IMR-90 (cell line): Measurements from ENCODE around the gene KCNIP3. TPM values are rescaled to one million over a fixed set of nuclear protein-coding genes. Genes with fewer than 3 reads are reported as not detected.

Source experiments
- ATAC-seq: fragments of 200-7000 bp; cut with Tn5 transposase; 2 replicates; pipeline ENCODE4 v1.9.1; 2020; ENCODE audit warnings: low read depth, mild to moderate bottlenecking, moderate library complexity
- BruUV-seq: library from RNA; stranded (reverse); fragments of 400-500 nt; replicated peaks from 2 replicates; lab custom pipeline; 2021; lab: Mats Ljungman, UMichigan
- CTCF ChIA-PET: fragments of 300-600 bp; formaldehyde crosslinking; extraction: SDS; loops from one replicate; lab custom pipeline; 2021; ENCODE audit warnings: antibody characterized with exemption; lab: Yijun Ruan, JAX
- POLR2A ChIA-PET: fragments of 300-600 bp; sonication (Branson Sonifier 250); formaldehyde crosslinking; loops from one replicate; lab custom pipeline; 2022; ENCODE audit warnings: antibody characterized with exemption; ENCODE audit not compliant: unreplicated experiment; lab: Charles Lee
- DNase-seq: peaks from one replicate; pipeline ENCODE4 v3.0.0; 2013
- H2AFZ ChIP-seq: replicated peaks from 2 replicates; pipeline ENCODE3; 2013; ENCODE audit warnings: low read length, mild to moderate bottlenecking; ENCODE audit not compliant: poor library complexity
- H2AK5ac ChIP-seq: 2 replicates; pipeline ENCODE4 v1.6.1; 2013; ENCODE audit warnings: low read depth, low read length, inconsistent platforms
- H2AK9ac ChIP-seq: replicated peaks from 2 replicates; pipeline ENCODE3; 2013; ENCODE audit warnings: mild to moderate bottlenecking, low read depth, low read length, moderate library complexity; ENCODE audit not compliant: poor library complexity
- H2BK120ac ChIP-seq: 2 replicates; pipeline ENCODE4 v1.6.1; 2013; ENCODE audit warnings: low read depth, low read length, inconsistent platforms
- H2BK15ac ChIP-seq: 3 replicates; pipeline ENCODE4 v1.6.1; 2013; ENCODE audit warnings: low read depth, low read length, inconsistent platforms
- H2BK20ac ChIP-seq: 2 replicates; pipeline ENCODE4 v1.6.1; 2013; ENCODE audit warnings: low read depth, mild to moderate bottlenecking, inconsistent platforms, low read length, moderate library complexity
- H2BK5ac ChIP-seq: 2 replicates; pipeline ENCODE4 v1.6.1; 2013; ENCODE audit warnings: mild to moderate bottlenecking, low read depth, low read length, inconsistent platforms; ENCODE audit not compliant: poor library complexity, severe bottlenecking
- H3K14ac ChIP-seq: replicated peaks from 2 replicates; pipeline ENCODE4 v1.6.1; 2013; ENCODE audit warnings: low read depth, low read length, inconsistent platforms
- H3K18ac ChIP-seq: 2 replicates; pipeline ENCODE4 v1.6.1; 2013; ENCODE audit warnings: low read depth, low read length, control low read depth
- H3K23ac ChIP-seq: 2 replicates; pipeline ENCODE4 v1.6.1; 2013; ENCODE audit warnings: low read depth, low read length, inconsistent platforms
- H3K27ac ChIP-seq: 2 replicates; pipeline ENCODE4 v1.5.1; 2013; ENCODE audit warnings: mild to moderate bottlenecking, control low read depth, low read length; ENCODE audit not compliant: insufficient read depth
- H3K27me3 ChIP-seq: 2 replicates; pipeline ENCODE4 v1.6.1; 2013; ENCODE audit warnings: low read length; ENCODE audit not compliant: control insufficient read depth, insufficient read depth
- H3K36me3 ChIP-seq: 2 replicates; pipeline ENCODE4 v1.6.1; 2013; ENCODE audit warnings: low read length, mixed read lengths; ENCODE audit not compliant: control insufficient read depth, insufficient read depth
- H3K4ac ChIP-seq: 2 replicates; pipeline ENCODE4 v1.6.1; 2013; ENCODE audit warnings: low read depth, low read length, inconsistent platforms
- H3K4me1 ChIP-seq: 2 replicates; pipeline ENCODE4 v1.6.1; 2013; ENCODE audit warnings: low read length, mixed read lengths; ENCODE audit not compliant: control insufficient read depth, insufficient read depth
- H3K4me2 ChIP-seq: 2 replicates; pipeline ENCODE4 v1.6.1; 2013; ENCODE audit warnings: low read depth, mild to moderate bottlenecking, control low read depth, low read length, moderate library complexity
- H3K4me3 ChIP-seq: 2 replicates; pipeline ENCODE4 v1.5.1; 2013; ENCODE audit warnings: low read depth, mild to moderate bottlenecking, control low read depth, low read length, moderate library complexity; ENCODE audit not compliant: insufficient read depth
- H3K56ac ChIP-seq: 2 replicates; pipeline ENCODE4 v1.6.1; 2013; ENCODE audit warnings: low read length, inconsistent platforms; ENCODE audit not compliant: insufficient read depth; ENCODE audit errors: extremely low read depth
- H3K79me1 ChIP-seq, 2 experiments: 2 replicates each; pipeline ENCODE4 v1.6.1; 2013; ENCODE audit warnings: low read length in 2 of 2, inconsistent platforms in 1 of 2, low read depth in 1 of 2
- H3K9ac ChIP-seq: 2 replicates; pipeline ENCODE4 v1.6.1; 2013; ENCODE audit warnings: low read depth, low read length, control low read depth
- H3K9me1 ChIP-seq: 2 replicates; pipeline ENCODE4 v1.6.1; 2013; ENCODE audit warnings: low read length, inconsistent platforms; ENCODE audit not compliant: insufficient read depth
- H3K9me3 ChIP-seq: 2 replicates; pipeline ENCODE4 v1.6.1; 2013; ENCODE audit warnings: low read length; ENCODE audit not compliant: control insufficient read depth, insufficient read depth
- H4K20me1 ChIP-seq: 2 replicates; pipeline ENCODE4 v1.6.1; 2013; ENCODE audit warnings: low read length, inconsistent platforms; ENCODE audit not compliant: insufficient read depth
- H4K5ac ChIP-seq: 2 replicates; pipeline ENCODE4 v1.6.1; 2013; ENCODE audit warnings: mild to moderate bottlenecking, low read depth, low read length, control low read depth
- H4K8ac ChIP-seq, 2 experiments: 2 replicates each; pipeline ENCODE4 v1.6.1; 2013; ENCODE audit warnings: low read depth in 2 of 2, low read length in 2 of 2, control low read depth in 1 of 2, inconsistent platforms in 1 of 2
- H4K91ac ChIP-seq: 2 replicates; pipeline ENCODE4 v1.6.1; 2013; ENCODE audit warnings: low read depth, low read length, inconsistent platforms; ENCODE audit not compliant: insufficient read depth
- USF2 ChIP-seq: fragments of 150-350 bp; IDR thresholded peaks from 2 replicates; pipeline ENCODE4 v1.6.1; 2017; ENCODE audit warnings: mild to moderate bottlenecking, antibody characterized with exemption, low read length, low read depth
- WGBS, 2 experiments: methylation state at CpG; one replicate each; pipeline versions ENCODE4 v1.1.5 to v1.1.7; 2013; ENCODE audit warnings: missing lambda C conversion rate in 2 of 2; ENCODE audit not compliant: insufficient read length in 1 of 2; ENCODE audit errors: extremely low coverage in 2 of 2; 5-methylcytosine and 5-hydroxymethylcytosine counted together
- dilution Hi-C: fragments of 300-500 bp; cut with HindIII; formaldehyde crosslinking; loops from one replicate; pipeline ENCODE4 v1.14.3; 2018; ENCODE audit warnings: low sequenced_read_pairs; ENCODE audit not compliant: unreplicated experiment
- in situ Hi-C: fragments of 300-500 bp; cut with MboI; formaldehyde crosslinking; loops from 3 replicates; pipeline ENCODE4 v1.14.3; 2019; ENCODE audit warnings: low sequenced_read_pairs, inconsistent platforms, mixed read lengths
- intact Hi-C: fragments of 100-400 bp; cut with micrococcal nuclease; formaldehyde crosslinking; loops from 2 replicates; pipeline ENCODE4 v1.10.0; 2022
- polyA plus RNA-seq, 3 experiments: library from polyadenylated mRNA; depleted of rRNA; stranded (reverse); fragments of >200 nt; gene quantifications; 2 replicates each; pipeline ENCODE4 v1.2.3, GENCODE V29; 2012; ENCODE audit warnings: low replicate concordance in 1 of 3
- total RNA-seq: library from RNA; depleted of rRNA; stranded (reverse); fragments of >200 nt; gene quantifications from 2 replicates; pipeline ENCODE4 v1.2.3, GENCODE V29; 2012

KCNIP3 gene
- total and polyA plus RNA-seq, 2 of the 4 experiments (the other 2 are of a cell fraction): 0.72 to 1.4 TPM

GRCh38 chr2:95284886-95285541 lies 12.1 kb upstream of the KCNIP3 start:
- Histone ChIP-seq H4K20me1 (no peaks in the 10 kb centered on the region), H2AFZ (no peak overlapping the region), H3K27ac (no peak overlapping the region), H2BK5ac (no peak overlapping the region), H2BK15ac (no peak overlapping the region), H3K4me2 (no peak overlapping the region), H3K14ac (no peak overlapping the region), H4K5ac (no peak overlapping the region), H2BK120ac (no peak overlapping the region), H3K18ac (no peak overlapping the region), H3K36me3 (no peaks in the 10 kb centered on the region), H3K4me1 (no peaks in the 10 kb centered on the region), H3K56ac (no peak overlapping the region), H3K23ac (no peak overlapping the region), H3K27me3 (peaks cover 2% of the 10 kb centered on the region; the same call in 1 of the 2 replicates), H3K79me1 (no peaks in the 10 kb centered on the region), H4K91ac (no peak overlapping the region), H3K9me3 (no peaks in the 10 kb centered on the region), H3K4ac (no peak overlapping the region), H4K8ac (no peak overlapping the region), H3K4me3 (no peak overlapping the region), H3K9me1 (no peaks in the 10 kb centered on the region), H2AK9ac (no peak overlapping the region), H2BK20ac (no peak overlapping the region), H3K9ac (no peak overlapping the region), H2AK5ac (no peak overlapping the region)
- no TSS peak for BruUV-seq
- DNase-seq (no peak), ATAC-seq (no peak)
- 91% methylated on average over 6 of the region's 13 CpGs; no CpG with 5 or more reads in 1 of the 2 experiments for WGBS, 2 experiments
- dilution Hi-C loops: no loop called here
- in situ Hi-C loops: no loop called here
- no peak for TF ChIP-seq USF2
- ChIA-PET CTCF (no interaction called here), POLR2A (no interaction called here)
- intact Hi-C loops: no loop called here
